HG03039 (cell line): Measurements from ENCODE around the gene CCDC88C.

Experiments used
- ATAC-seq: cut with Tn5 transposase; IDR thresholded peaks from one replicate; pipeline ENCODE4 v1.9.1; 2021; ENCODE audit warnings: mild to moderate bottlenecking, moderate library complexity; ENCODE audit not compliant: unreplicated experiment

CCDC88C gene

DNA sequence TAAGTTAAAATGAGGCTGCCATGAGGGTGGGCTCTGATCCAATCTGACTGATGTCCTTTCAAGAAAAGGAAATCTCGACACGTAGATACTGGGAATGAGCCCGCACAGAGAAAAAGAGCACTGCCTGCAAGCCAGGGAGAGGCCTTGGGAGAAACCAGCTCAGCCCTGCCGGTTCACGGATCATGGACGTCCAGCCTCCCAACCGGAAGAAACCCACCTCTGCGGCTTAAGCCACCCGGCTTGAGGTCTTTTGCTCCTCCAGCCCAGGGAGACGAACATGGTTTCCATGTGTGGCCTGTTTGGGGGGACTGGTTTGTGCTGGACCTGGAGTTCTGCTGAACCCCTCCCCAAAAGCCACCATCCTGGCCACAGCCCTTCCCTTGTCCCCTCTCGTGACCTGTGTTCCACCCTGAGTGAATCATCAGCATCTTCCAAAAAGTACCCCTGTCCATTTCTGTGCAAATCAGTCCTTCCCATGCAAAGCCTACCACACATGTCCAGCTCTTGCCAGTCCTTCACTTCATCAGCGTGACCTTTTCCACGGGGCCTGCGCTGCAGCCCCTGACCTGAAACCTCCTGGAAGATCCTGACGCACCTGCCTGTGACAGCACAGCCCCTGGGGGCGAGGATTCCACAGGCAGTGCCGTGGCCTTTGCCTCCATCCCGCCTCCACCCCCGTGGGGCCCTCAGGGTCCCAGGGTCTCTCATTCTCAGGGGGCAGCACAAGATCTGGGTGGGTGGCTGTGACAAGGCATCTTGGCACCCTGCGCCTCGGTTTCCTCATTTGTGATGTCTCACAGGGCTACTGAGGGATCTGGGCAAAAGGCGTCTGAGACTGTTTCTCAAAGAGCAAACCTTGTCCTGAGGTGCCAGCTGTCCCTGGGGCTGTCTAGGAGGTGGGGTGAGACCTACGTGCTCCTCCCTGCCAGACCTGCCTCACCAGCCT is 121.5 kb downstream of the CCDC88C start:
- ATAC-seq = no peak

DNA sequence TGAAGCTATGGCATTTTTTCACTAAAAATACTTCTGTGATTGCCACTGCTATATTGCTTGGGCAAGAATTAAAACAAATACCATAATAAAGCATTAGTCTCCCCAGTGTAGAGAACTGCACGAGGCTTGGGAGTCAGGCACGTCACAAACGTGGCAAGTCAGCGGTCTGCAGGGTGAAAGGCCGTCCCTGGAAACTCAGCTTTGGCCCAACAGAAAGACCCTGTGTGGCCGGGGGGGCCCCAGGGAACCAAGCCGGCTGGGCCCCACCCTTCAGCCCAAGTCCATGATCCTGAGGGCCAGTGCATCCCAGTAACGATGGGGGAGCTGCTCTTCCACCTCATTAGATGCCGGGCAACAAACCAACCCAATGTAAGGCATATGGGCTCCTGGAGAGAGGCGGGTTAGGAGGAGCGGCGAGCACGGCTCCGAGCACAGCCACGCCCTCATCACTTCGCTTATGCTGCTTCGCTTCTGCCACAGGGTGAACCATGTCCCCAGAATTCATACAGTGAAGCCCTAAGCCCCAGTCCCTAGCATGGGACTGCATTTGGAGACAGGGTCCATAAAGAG is 122.3 kb downstream of the CCDC88C start:
- no peak for ATAC-seq

DNA sequence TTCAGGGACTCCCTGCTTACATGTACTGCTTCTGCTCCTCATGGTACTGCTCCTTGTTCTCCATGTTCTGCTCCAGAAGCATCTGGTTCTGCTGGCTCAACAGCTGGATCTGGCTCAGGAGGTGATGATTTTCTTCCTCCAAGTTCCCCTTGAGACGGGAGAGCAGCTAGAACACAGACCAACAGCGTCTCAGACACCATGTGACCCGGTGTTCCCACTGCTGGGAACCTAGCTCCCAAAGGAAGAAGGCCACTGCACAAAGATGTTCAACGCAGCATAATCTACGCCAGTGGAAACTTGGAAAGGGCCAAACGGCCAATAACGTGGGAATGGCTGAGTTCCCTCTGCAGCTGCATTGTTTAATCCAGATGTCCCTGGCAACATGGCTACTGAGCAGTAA is 123.5 kb downstream of the CCDC88C start:
- no peak for ATAC-seq

DNA sequence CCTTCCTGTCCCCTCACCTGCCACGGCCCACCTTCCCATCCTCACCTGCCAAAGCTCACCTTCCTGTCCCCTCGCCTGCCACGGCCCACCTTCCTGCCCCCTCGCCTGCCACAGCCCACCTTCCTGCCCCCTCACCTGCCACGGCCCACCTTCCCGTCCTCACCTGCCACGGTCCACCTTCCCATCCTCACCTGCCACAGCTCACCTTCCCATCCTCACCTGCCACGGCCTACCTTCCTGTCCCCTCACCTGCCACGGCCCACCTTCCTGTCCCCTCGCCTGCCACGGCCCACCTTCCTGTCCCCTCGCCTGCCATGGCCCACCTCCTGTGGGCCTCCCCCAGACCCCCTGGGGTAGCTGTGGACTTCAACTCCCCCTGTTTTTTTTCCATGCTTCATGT is 124.3 kb downstream of the CCDC88C start:
- no peak for ATAC-seq

- ATAC-seq = no peak
Observed at GRCh38 chr14:91292491-91292890, 125.1 kb downstream of the CCDC88C start.

DNA sequence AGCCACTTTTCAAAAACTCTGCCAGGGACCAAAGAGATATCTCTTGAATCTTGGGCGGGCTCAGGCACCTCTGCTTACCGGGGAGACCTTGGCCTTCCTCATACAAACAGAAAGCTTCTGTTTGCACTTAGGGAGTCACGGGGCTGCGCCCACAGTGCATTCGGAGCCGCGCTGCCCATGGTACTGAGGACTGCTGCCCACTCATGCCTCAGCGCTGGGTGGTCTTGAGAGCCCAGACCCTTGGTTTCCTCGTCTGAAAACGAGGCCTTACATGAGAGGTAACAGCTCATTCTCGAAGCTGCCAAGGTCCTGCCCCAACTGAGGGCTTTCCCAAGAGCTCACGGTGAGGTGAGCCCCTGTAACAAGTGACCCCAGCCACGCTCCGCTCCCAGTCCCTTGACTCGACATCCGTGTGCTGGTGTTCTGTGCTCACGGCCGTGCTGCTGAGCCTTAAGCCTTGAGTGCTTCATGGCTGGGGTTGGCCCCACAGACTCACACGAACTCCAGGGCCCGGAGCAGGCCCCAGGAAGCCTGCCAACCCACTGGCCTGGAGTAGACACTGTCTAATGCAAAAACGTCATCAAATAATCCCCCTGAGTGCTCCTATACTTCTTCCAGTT is 125.7 kb downstream of the CCDC88C start:
- ATAC-seq = no peak

- ATAC-seq = no peak
Observed at GRCh38 chr14:91290986-91291385, 126.6 kb downstream of the CCDC88C start.

DNA sequence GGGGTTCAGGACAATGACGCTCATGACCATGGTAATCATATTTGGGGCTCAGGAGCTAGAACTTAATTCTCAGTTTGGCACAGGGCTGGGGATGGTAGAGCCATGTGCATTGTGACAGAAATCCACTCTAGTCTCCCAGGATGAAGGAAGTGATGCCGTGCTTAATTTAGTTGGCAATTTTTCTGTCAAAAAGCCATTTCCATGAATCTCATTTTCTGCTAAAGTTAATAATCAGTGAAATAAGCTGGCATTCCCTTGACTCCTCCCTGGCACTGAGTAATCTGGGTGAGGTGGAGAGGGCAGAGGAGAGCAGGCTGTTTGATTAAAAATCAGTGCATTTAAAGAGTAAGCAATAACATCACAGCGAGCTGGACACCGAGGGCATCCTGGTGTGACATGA is 128.2 kb downstream of the CCDC88C start:
- no peak for ATAC-seq

DNA sequence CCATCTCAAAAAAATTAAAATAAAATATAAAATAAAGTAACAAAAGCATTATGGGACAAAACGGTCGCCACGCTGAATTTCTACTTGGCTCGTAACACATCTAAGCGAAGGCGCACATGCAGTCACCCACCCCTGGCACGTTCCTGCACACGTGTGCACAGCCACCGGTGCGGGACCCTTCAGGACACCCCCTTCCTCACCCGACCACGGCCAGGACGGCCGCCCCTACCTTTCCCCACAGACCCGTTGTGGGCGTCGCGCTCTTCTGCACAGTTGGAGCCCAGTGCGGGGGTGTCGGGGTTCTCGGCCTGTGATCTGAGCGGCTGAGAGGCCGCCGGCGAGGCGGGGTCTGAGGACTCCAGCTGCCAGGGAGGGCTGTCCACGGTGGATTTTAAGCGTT is 128.7 kb downstream of the CCDC88C start:
- no peak for ATAC-seq

- no peak for ATAC-seq
Observed at GRCh38 chr14:91286530-91286937, 131.1 kb downstream of the CCDC88C start.

DNA sequence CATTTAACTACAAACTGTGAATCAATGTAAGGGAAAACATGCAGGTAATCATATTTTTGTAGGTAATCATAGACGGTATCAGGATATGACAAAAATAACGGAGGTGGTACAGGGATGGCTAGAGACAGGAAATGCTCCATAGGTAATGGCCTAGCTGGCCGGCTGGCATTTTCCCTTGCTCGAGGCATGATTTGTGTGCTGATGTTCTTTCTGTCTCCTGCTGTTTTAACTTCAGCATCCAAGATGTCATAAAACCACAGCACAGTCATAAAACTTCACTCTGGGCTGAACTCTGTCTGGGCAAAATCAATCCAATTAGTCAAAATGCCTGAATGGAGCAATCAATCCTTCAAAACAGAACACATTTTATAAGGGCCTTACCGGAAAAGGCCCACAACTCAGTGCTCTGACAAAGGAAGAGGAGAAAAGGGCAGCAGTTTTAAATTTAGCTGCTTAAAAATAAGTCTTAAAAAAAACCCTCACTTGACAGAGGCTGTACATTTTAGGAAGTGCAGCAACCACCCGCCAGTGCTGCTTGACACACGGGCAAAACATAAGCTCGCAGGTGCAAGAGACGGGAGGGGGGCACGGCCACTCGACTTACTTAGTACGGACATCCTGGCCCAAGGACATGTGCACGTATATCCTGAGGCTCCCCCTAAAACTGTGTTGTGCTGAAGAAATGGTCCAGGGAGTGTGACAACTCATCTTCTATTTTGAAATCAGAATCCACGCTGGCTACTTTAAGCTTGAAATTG is 132.7 kb downstream of the CCDC88C start:
- ATAC-seq = no peak

GRCh38 chr14:91284146-91284790 is 133.4 kb downstream of the CCDC88C start:
- no peak for ATAC-seq

- ATAC-seq = no peak
Observed at GRCh38 chr14:91283666-91284065, 134.0 kb downstream of the CCDC88C start.

GRCh38 chr14:91282954-91283645 is 134.5 kb downstream of the CCDC88C start:
- ATAC-seq = no peak

- no peak for ATAC-seq
Observed at GRCh38 chr14:91281346-91281745, 136.3 kb downstream of the CCDC88C start.

GRCh38 chr14:91280129-91280528 is 137.5 kb downstream of the CCDC88C start:
- no peak for ATAC-seq

DNA sequence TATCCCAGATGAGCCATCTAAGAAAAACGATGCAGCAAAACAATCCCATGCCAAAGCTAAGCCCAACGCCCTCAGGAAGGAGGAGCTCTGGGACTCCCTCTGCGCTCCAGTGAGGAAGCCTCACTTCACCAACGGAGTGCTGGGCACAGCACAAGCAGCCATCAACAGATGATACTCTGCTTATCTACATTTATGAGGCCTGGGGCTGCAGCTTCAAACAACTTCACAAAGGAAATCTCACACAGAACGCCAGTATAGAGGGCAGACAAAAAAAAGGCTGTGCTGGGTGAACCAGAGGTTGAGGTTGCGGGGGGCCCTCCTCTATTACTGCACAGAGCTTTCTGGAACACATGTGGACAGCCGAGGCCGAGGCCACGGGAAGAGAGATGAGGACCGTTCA is 138.3 kb downstream of the CCDC88C start:
- no peak for ATAC-seq

DNA sequence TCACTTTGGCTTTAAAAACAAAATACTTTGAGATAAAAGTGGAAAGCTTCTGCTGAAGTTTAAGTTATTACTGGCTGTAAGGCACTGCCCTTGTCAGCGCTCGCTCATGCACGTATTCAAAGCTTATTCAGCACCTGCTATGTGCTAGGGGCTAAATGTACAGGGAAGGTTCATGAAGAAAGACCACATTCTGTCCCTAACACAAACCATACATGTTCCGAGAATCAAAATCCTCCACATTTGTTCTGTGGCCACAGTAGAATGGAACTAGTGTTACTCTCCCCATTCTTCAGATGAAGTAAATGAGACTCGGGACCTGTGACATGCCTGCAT is 139.3 kb downstream of the CCDC88C start:
- no peak for ATAC-seq

- no peak for ATAC-seq
Observed at GRCh38 chr14:91277546-91278382, 139.9 kb downstream of the CCDC88C start.
